Skeletal muscle satellite cell (primary cell): ENCODE data around the gene ABAT.

Source experiments
- H3K27me3 ChIP-seq: 2 replicates; pipeline ENCODE4 v1.7.0; 2013; ENCODE audit warnings: low read length; ENCODE audit not compliant: control insufficient read depth, insufficient read depth
- H3K36me3 ChIP-seq: 2 replicates; pipeline ENCODE4 v1.7.0; 2013; ENCODE audit warnings: mild to moderate bottlenecking, control low read depth, low read length; ENCODE audit not compliant: insufficient read depth
- H3K4me1 ChIP-seq: 2 replicates; pipeline ENCODE4 v1.7.0; 2013; ENCODE audit warnings: low read length; ENCODE audit not compliant: control insufficient read depth, insufficient read depth
- H3K4me2 ChIP-seq: 2 replicates; pipeline ENCODE4 v1.7.0; 2013; ENCODE audit warnings: mild to moderate bottlenecking, low read length
- H3K4me3 ChIP-seq: 2 replicates; pipeline ENCODE4 v1.7.0; 2013; ENCODE audit warnings: low read length
- H3K9ac ChIP-seq: 2 replicates; pipeline ENCODE4 v1.7.0; 2013; ENCODE audit warnings: mild to moderate bottlenecking, low read depth, low read length, moderate library complexity
- H3K9me3 ChIP-seq: replicated peaks from 2 replicates; pipeline ENCODE4 v1.7.0; 2013; ENCODE audit warnings: mild to moderate bottlenecking, control low read depth, low read length

The ABAT gene

DNA sequence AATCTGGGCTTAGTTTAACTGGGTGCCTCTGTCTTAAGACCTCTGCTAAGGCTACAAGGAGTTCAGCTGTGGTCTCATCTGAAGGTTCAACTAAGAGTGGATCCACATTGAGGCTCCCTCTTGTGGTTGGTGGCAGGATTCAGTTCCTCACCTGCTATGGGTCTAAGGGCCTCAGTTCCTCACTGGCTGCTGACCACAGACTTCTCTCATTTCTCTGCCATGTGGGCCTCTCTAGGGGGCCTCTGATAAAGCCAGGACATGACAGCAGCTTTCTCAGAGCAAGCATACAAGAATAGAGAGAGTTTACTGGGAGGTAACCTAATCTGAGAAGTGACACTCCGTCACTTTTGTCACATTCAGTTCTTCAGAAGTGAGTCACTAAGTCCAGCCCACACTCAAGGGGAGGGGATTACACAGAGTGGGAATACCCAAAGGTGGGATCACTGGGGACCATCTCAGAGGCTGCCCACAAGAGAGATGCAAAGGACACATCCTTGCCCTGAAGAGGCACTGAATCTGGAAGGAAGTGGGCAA is 19.2 kb upstream of the ABAT start:
- Histone ChIP-seq H3K4me3 (no peak overlapping the region), H3K9ac (no peak overlapping the region), H3K4me1 (no peaks in the 10 kb centered on the region), H3K4me2 (no peak overlapping the region), H3K36me3 (no peaks in the 10 kb centered on the region), H3K27me3 (peaks cover 4% of the 10 kb centered on the region), H3K9me3 (no peaks in the 10 kb centered on the region)

DNA sequence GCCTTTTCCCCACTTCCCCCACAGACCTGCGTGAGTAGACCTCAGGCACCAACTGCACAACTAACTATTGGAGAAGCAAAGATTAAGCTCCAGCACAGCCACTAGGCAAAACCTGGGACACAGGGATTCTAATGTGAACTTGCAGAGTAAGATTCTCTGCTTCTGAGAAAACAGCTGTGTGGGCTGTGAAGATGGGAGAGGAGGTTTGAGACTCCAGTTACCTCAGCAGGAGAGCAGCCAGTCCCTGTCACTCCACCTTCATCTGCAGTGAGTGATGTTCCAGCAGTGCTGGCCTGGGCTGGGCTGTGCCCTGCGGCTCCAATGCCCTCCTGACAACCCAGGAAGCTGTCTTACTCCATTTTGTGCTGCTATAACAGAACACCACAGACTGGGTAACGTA is 18.0 kb upstream of the ABAT start:
- H3K36me3 ChIP-seq: no peaks in the 10 kb centered on the region
- no peaks in the 10 kb centered on the region for H3K9me3 ChIP-seq
- no peak overlapping the region for H3K9ac ChIP-seq
- H3K4me2 ChIP-seq: no peak overlapping the region
- H3K27me3 ChIP-seq: peaks cover 4% of the 10 kb centered on the region
- no peaks in the 10 kb centered on the region for H3K4me1 ChIP-seq
- H3K4me3 ChIP-seq: no peak overlapping the region

DNA sequence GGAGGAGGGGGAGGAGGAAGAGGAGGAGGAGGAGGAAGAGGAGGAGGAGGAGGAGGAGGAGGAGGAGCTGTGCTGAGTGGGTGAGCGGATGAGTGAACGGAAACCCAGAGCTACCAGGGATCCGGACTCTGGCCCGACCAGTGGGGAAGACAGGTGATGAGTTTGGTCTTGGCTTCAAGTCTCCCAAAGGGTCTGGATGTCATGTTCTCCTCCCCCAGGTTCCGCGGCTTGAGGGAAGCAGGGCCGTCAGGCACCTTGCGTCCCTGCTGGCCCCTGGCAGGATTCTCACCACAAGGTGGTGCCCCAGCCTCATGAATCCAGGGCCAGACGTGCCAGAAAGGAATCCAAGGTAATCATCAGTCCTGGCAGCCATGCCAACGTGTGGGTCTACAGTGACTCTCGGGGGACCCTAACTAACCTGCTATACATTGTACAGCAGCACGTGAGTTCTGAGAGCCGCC is 13.5 kb upstream of the ABAT start:
- no peak overlapping the region for H3K4me2 ChIP-seq
- no peak overlapping the region for H3K4me3 ChIP-seq
- no peaks in the 10 kb centered on the region for H3K9me3 ChIP-seq
- peaks cover 7% of the 10 kb centered on the region for H3K27me3 ChIP-seq
- H3K4me1 ChIP-seq: no peaks in the 10 kb centered on the region
- no peaks in the 10 kb centered on the region for H3K36me3 ChIP-seq
- H3K9ac ChIP-seq: no peak overlapping the region

DNA sequence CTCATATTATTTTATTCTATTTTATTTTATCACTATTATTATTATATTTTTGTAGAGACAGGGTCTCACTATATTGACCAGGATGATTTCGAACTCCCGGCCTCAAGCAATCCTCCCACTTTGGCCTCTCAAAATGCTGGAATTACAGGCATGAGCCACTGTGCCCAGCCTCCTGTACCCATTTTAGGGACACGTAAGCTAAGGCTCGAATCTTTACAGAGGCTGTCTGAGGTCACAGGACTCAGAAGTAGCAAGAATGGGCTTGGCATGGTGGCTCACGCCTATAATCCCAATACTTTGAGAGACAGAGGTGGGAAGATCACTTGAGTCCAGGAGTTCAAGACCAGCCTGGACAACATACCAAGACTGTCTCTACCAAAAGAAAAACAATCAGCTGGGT is 12.7 kb upstream of the ABAT start:
- Histone ChIP-seq H3K27me3 (peaks cover 7% of the 10 kb centered on the region), H3K4me3 (no peak overlapping the region), H3K9me3 (no peaks in the 10 kb centered on the region), H3K36me3 (no peaks in the 10 kb centered on the region), H3K4me2 (no peak overlapping the region), H3K9ac (no peak overlapping the region), H3K4me1 (no peaks in the 10 kb centered on the region)

DNA sequence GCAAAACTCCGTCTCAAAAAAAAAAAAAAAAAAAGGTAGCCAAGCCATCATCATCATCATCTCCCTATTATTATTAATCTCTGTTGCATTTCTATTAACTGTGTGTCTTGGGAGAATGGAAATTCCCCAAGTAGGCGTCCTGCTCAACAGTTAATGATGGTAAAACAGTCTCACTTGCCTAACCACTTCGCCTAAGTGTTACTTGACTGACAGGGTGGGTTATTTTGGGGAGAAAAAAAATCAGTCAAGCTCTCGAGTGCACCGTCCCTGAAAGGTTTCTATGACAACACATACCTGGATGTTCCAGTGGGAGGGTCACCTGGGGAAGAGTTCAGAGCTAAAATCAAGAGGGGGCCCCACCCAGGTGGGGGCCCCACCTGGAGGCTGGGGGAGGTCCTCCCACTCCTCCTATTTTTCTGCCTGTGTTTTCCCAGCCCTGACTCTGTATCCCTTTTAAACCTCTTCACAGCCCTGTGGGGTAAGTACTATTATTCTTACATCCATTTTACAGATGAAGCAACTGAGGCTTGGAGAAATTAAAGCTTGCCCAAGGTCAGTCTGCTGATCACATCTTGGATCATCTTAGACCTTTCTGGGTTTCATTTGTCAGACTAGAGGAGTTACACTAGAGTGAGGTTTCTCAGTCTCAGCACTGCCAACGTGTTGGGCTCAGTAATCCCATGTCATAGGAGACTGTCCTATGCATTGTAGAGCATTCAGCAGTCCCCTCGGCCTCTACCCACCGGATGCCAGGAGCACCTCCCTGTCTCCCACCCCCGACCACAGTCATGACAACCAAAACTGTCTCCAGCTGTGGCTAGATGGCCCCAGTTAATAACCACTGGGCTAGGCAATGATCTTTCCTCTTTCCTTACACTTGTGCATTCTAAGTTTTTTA is 11.0 kb upstream of the ABAT start:
- Histone ChIP-seq H3K4me1 (no peaks in the 10 kb centered on the region), H3K9ac (no peak overlapping the region), H3K36me3 (no peaks in the 10 kb centered on the region), H3K4me3 (no peak overlapping the region), H3K9me3 (no peaks in the 10 kb centered on the region), H3K4me2 (no peak overlapping the region), H3K27me3 (peaks cover 5% of the 10 kb centered on the region)

DNA sequence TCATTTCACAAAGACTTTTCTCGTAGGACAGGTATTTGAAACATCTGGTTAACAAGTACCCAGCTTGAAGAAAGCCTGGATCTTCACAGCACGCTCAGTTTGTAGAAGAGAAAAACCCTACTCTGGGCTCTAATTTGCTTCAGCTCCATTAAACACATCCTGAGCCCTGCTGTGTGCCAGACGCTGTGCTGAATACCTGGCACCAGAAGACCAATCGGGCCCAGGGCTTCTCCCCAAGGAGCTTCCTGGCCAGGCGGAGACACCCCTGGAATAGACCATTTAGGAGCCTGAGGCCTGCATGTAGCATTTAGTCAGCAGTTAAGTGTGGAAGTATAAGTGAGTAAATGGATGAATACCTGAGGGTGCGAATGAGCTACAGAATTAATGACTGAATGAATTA is 8.9 kb upstream of the ABAT start:
- Histone ChIP-seq H3K36me3 (no peaks in the 10 kb centered on the region), H3K9ac (no peak overlapping the region), H3K4me1 (no peaks in the 10 kb centered on the region), H3K27me3 (peaks cover 4% of the 10 kb centered on the region), H3K4me2 (no peak overlapping the region), H3K9me3 (no peaks in the 10 kb centered on the region), H3K4me3 (no peak overlapping the region)

DNA sequence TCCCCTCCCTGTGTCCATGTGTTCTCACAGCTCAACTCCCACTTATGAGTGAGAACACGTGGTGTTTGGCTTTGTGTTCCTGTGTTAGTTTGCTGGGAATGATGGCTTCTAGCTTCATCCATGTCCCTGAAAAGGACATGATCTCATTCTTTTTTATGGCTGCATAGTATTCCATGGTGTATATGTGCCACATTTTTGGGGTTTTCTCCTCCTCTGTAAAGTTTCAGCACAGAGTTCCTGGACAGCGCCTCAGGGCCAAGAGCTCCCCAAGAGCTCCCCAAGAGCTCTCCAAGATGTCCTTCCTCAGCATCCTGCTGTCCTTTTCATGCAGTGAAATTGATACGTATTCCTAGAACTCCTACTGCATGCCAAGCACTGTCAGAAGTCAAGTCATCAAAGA is 6.9 kb upstream of the ABAT start:
- no peak overlapping the region for H3K4me2 ChIP-seq
- H3K9me3 ChIP-seq: no peaks in the 10 kb centered on the region
- no peaks in the 10 kb centered on the region for H3K27me3 ChIP-seq
- H3K4me3 ChIP-seq: no peak overlapping the region
- no peak overlapping the region for H3K9ac ChIP-seq
- H3K4me1 ChIP-seq: no peaks in the 10 kb centered on the region
- H3K36me3 ChIP-seq: no peaks in the 10 kb centered on the region

DNA sequence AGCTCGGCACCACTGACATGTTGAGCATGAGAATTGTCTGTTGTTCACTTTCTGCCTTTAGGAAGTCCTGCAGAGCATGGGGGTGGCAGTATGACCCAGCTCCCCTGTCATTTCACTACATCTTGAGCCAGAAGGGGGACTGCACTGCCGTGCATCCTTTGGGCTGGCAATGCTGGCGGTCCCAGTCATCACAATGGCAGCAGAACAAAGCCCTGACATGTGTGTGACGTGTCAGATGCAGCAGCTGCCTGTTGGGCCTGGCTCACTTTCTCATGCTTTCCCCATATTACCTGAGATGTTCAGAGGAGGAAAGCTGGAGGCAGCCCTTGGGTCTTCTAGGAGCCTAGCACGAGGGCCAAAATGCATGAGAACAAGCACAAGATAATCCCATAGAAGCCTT is 6.3 kb upstream of the ABAT start:
- H3K27me3 ChIP-seq: no peaks in the 10 kb centered on the region
- H3K4me1 ChIP-seq: no peaks in the 10 kb centered on the region
- no peak overlapping the region for H3K4me3 ChIP-seq
- H3K9me3 ChIP-seq: no peaks in the 10 kb centered on the region
- no peak overlapping the region for H3K9ac ChIP-seq
- H3K4me2 ChIP-seq: no peak overlapping the region
- H3K36me3 ChIP-seq: no peaks in the 10 kb centered on the region

DNA sequence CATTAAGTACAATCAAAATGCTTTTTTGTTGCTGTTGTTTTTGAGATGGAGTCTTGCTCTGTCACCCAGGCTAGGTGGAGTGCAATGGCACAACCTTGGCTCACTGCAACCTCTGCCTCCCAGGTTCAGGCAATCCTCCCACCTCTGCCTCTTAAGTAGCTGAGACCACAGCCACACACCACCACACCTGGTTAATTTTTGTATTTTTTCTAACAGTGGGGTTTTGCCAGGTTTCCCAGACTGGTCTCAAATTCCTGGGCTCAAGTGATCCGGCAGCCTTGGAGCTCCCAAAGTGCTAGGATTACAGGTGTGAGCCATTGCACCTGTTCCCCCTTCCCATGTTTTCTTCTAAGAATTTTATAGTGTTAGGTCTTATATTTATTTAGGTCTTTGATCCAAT is 4.9 kb upstream of the ABAT start:
- no peak overlapping the region for H3K9ac ChIP-seq
- H3K36me3 ChIP-seq: no peaks in the 10 kb centered on the region
- no peak overlapping the region for H3K4me2 ChIP-seq
- no peaks in the 10 kb centered on the region for H3K27me3 ChIP-seq
- no peak overlapping the region for H3K4me3 ChIP-seq
- H3K9me3 ChIP-seq: no peaks in the 10 kb centered on the region
- H3K4me1 ChIP-seq: no peaks in the 10 kb centered on the region

DNA sequence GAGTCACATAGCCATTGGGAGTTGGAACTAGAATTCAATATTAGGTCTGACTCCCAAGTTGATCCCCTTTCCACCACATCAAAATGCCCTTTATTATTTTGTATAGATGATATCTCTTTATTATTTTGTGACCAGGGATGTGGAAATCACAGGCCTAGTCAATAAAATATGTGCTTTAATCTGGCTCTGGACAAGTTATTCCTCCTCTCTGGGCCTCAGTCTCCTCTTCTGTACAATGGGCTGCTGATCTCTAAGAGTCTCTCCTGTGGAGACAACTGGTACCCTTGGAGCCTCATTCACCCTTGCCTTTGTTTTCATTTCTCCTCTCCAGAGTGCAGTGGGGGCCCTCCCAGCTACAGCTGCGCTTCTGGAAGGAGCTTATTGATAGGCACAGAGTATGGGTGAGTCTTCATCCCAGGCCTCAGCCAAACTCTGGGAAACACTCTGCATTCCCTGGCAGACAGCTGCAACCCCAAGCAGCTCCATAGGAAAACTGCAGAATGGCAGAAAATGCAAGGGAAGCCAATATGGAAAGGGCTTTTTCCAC is 4.3 kb upstream of the ABAT start:
- H3K4me1 ChIP-seq: peaks cover 4% of the 10 kb centered on the region
- H3K9ac ChIP-seq: no peak overlapping the region
- H3K4me2 ChIP-seq: no peak overlapping the region
- H3K27me3 ChIP-seq: no peaks in the 10 kb centered on the region
- H3K36me3 ChIP-seq: no peaks in the 10 kb centered on the region
- H3K9me3 ChIP-seq: no peaks in the 10 kb centered on the region
- no peak overlapping the region for H3K4me3 ChIP-seq

DNA sequence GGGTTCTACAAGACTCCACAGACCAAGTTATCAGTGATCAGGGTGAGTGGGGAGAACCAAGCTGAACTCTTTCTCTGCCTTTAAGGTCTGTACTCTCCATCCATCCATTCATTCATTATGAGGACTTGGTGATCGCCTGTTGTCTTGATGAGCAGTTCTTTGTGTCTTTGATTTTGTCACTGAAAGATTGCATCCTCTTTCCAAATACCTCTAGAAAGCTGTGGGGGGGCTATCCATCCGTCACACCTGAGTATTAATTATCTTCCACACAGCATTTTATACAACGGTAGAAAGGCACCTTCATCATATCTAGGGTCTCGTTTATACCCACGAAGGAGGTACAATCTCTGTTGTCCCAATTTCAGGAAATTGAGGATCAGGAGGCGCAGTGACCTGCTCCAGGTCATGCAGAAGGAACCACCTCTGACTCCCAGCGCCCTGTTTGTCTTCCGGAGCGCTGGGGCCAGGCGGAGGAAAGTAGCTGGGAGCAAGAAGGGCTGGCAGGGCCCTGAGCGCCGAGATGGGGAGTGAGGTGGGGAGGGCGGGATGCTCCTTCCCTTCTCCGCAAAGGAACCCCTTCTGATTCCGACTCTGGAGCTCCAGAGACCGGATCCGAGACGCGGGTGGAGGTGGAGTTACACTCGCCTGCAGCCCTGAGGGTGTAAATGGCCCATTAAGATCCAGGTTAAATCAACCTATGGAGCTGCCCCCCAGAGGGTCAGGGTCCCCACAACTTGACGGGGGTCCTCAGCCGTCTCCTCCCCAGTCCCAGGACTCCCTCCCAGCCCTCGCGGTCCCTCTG is 605 bp upstream of the ABAT start:
- Histone ChIP-seq H3K4me2 (peak overlapping the region; percentile 98), H3K4me3 (peak overlapping the region; percentile 87), H3K27me3 (peaks cover 9% of the 10 kb centered on the region), H3K9me3 (no peaks in the 10 kb centered on the region), H3K36me3 (no peaks in the 10 kb centered on the region), H3K9ac (no peak overlapping the region), H3K4me1 (peaks cover 10% of the 10 kb centered on the region)
